Neural progenitor cell (in vitro differentiated cells): Measurements from ENCODE around the gene SUMO1. TPM values are rescaled to one million over a fixed set of nuclear protein-coding genes. Genes with fewer than 3 reads are reported as not detected.
"Not testable (repeated sequence)": the region's sequence is repeated elsewhere in the genome, so short reads cannot be mapped to it uniquely, and the experiment has no call there.

Experiments
- DNase-seq: peaks from one replicate; pipeline ENCODE4 v3.0.0-alpha.2; 2016; ENCODE audit warnings: low spot score
- H2AFZ ChIP-seq: fragments of 200-600 bp; sonication (generic); replicated peaks from 2 replicates; pipeline ENCODE4 v1.6.1; 2016; ENCODE audit warnings: antibody characterized with exemption
- H3F3A ChIP-seq: fragments of 200-600 bp; sonication (generic); 2 replicates; pipeline ENCODE4 v1.6.1; 2016; ENCODE audit warnings: antibody characterized with exemption, low read depth
- H3K27ac ChIP-seq: fragments of 200-600 bp; sonication (generic); 2 replicates; pipeline ENCODE4 v1.5.1; 2016; ENCODE audit warnings: mild to moderate bottlenecking
- H3K27me3 ChIP-seq: fragments of 200-600 bp; sonication (generic); 2 replicates; pipeline ENCODE4 v1.6.1; 2016; ENCODE audit warnings: mild to moderate bottlenecking, moderate library complexity
- H3K36me3 ChIP-seq: fragments of 200-600 bp; sonication (generic); 2 replicates; pipeline ENCODE4 v1.5.1; 2016
- H3K4me1 ChIP-seq: fragments of 200-600 bp; sonication (generic); 2 replicates; pipeline ENCODE4 v1.6.1; 2016; ENCODE audit warnings: mixed run types
- H3K4me2 ChIP-seq: fragments of 200-600 bp; sonication (generic); 2 replicates; pipeline ENCODE4 v1.6.1; 2016
- H3K4me3 ChIP-seq: fragments of 200-600 bp; sonication (generic); 2 replicates; pipeline ENCODE4 v1.5.1; 2016
- H3K79me2 ChIP-seq: fragments of 200-600 bp; sonication (generic); 2 replicates; pipeline ENCODE4 v1.6.1; 2016; ENCODE audit warnings: low read depth
- H3K9ac ChIP-seq: fragments of 200-600 bp; sonication (generic); 2 replicates; pipeline ENCODE4 v1.6.1; 2016
- H3K9me3 ChIP-seq: fragments of 200-600 bp; sonication (generic); 2 replicates; pipeline ENCODE4 v1.5.1; 2016; ENCODE audit warnings: low read depth
- H4K20me1 ChIP-seq: fragments of 200-600 bp; sonication (generic); 2 replicates; pipeline ENCODE4 v1.6.1; 2016; ENCODE audit warnings: low read depth
- H3K27ac Mint-ChIP-seq: 3 replicates; pipeline ENCODE4 v1.8.0; 2021; ENCODE audit warnings: mixed read lengths
- H3K27me3 Mint-ChIP-seq: 2 replicates; pipeline ENCODE4 v1.8.0; 2022; ENCODE audit warnings: low read depth, mild to moderate bottlenecking, inconsistent platforms, moderate library complexity, mixed read lengths; ENCODE audit not compliant: insufficient read depth
- H3K36me3 Mint-ChIP-seq: 3 replicates; pipeline ENCODE4 v1.8.0; 2021; ENCODE audit warnings: mixed read lengths
- H3K4me1 Mint-ChIP-seq: 3 replicates; pipeline ENCODE4 v1.8.0; 2021; ENCODE audit warnings: mixed read lengths
- H3K4me3 Mint-ChIP-seq: 3 replicates; pipeline ENCODE4 v1.8.0; 2021; ENCODE audit warnings: mild to moderate bottlenecking, moderate library complexity, mixed read lengths
- H3K9me3 Mint-ChIP-seq: 3 replicates; pipeline ENCODE4 v1.8.0; 2020; ENCODE audit warnings: mixed read lengths
- EZH2 ChIP-seq: fragments of 200-600 bp; sonication (generic); IDR thresholded peaks from 2 replicates; pipeline ENCODE4 v1.6.1; 2017; ENCODE audit warnings: antibody characterized with exemption, mild to moderate bottlenecking, moderate library complexity
- EZH2phosphoT487 ChIP-seq: fragments of 200-600 bp; sonication (generic); IDR thresholded peaks from 2 replicates; pipeline ENCODE4 v1.6.1; 2017; ENCODE audit warnings: antibody characterized with exemption
- total RNA-seq: library from RNA; depleted of rRNA; stranded (reverse); fragments of >200 nt; gene quantifications from 2 replicates; pipeline ENCODE4 v1.2.3, GENCODE V29; 2015; ENCODE audit warnings: low replicate concordance
- TF ChIP-seq, protein P1 (sequence below): fragments of 200-600 bp; sonication (generic); IDR thresholded peaks from 2 replicates; pipeline ENCODE4 v1.5.1; 2017; ENCODE audit warnings: antibody characterized with exemption, mild to moderate bottlenecking

The SUMO1 gene
- total RNA-seq, 1 donor from 2014 or later = 409 TPM

DNA sequence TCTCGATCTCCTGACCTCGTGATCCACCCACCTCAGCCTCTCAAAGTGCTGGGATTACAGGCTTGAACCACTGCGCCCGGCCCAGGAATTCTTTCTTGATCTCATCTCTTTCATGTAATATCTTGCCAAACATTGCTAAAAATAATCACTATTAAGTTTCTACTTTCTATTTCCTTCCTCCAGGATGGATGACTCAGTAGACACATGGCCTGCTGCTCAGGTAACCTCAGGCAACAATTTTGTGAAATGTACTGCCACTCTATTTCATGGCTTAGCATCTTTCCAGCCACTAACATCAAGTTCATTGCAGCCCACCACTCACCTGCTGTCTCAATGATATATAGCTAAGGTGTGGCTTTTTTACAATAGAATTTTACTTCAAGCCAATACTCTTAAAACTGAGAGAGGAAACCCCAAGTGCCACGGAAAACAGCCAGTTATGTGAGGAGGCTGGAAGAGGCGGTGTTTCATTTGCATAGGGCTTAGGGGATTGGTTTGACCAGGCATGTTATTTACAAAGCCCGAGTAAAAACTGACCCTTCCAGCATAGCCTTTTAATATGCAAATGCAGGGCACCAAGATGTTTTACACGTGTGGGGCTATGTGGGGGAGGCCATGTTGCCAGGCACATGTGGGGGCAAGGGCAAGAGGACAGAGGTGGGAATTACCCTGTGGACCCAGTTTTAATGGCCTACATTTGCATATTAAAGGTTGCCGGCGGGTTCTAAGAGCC lies 11.3 kb upstream of the SUMO1 start:
- Histone ChIP-seq H4K20me1 (no peaks in the 10 kb centered on the region), H3K4me1 (no peaks in the 10 kb centered on the region), H3K9me3 (no peaks in the 10 kb centered on the region), H3K27ac (no peak overlapping the region), H3K4me2 (peak overlapping the region; percentile 67), H2AFZ (peak overlapping the region; percentile 79), H3K4me3 (peak overlapping the region; percentile 34), H3K27me3 (no peaks in the 10 kb centered on the region), H3K36me3 (no peaks in the 10 kb centered on the region), H3K9ac (no peak overlapping the region), H3F3A (peaks cover 5% of the 10 kb centered on the region), H3K79me2 (no peaks in the 10 kb centered on the region)
- Mint-ChIP-seq H3K4me3 (no peak overlapping the region), H3K4me1 (no peaks in the 10 kb centered on the region), H3K36me3 (no peaks in the 10 kb centered on the region), H3K9me3 (peaks cover 6% of the 10 kb centered on the region), H3K27me3 (peaks cover 5% of the 10 kb centered on the region), H3K27ac (no peak overlapping the region)
- DNase-seq = peak; percentile 24
- TF ChIP-seq, protein P1, sequence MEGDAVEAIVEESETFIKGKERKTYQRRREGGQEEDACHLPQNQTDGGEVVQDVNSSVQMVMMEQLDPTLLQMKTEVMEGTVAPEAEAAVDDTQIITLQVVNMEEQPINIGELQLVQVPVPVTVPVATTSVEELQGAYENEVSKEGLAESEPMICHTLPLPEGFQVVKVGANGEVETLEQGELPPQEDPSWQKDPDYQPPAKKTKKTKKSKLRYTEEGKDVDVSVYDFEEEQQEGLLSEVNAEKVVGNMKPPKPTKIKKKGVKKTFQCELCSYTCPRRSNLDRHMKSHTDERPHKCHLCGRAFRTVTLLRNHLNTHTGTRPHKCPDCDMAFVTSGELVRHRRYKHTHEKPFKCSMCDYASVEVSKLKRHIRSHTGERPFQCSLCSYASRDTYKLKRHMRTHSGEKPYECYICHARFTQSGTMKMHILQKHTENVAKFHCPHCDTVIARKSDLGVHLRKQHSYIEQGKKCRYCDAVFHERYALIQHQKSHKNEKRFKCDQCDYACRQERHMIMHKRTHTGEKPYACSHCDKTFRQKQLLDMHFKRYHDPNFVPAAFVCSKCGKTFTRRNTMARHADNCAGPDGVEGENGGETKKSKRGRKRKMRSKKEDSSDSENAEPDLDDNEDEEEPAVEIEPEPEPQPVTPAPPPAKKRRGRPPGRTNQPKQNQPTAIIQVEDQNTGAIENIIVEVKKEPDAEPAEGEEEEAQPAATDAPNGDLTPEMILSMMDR = no peak
- TF ChIP-seq EZH2 (no peak), EZH2phosphoT487 (no peak)

DNA sequence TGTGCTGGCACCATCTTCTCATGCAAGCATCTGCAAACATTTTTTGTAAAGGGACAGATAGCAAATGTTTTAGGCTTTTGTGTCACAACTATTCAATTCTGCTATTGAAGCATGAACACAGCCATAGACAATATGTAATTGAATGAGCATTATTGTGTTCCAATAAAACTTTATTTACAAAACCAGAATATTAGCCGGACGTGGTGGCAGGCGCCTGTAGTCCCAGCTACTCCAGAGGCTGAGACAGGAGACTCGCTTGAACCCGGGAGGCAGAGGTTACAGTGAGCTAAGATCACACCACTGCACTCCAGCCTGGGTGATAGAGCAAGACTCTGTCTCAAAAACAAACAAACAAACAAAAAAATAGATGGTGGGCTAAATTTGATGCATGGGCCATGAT lies 9.3 kb upstream of the SUMO1 start:
- not testable (repeated sequence) for H3K4me2 ChIP-seq, H3K9me3 Mint-ChIP-seq, H3K4me1 Mint-ChIP-seq, H3K36me3 ChIP-seq, H3K4me3 ChIP-seq, H3K79me2 ChIP-seq, H3K27ac ChIP-seq, H3K27me3 ChIP-seq, H4K20me1 ChIP-seq, H3K27ac Mint-ChIP-seq, H2AFZ ChIP-seq, DNase-seq, H3K4me1 ChIP-seq, H3F3A ChIP-seq, H3K27me3 Mint-ChIP-seq, H3K36me3 Mint-ChIP-seq, H3K9me3 ChIP-seq, H3K9ac ChIP-seq, H3K4me3 Mint-ChIP-seq

DNA sequence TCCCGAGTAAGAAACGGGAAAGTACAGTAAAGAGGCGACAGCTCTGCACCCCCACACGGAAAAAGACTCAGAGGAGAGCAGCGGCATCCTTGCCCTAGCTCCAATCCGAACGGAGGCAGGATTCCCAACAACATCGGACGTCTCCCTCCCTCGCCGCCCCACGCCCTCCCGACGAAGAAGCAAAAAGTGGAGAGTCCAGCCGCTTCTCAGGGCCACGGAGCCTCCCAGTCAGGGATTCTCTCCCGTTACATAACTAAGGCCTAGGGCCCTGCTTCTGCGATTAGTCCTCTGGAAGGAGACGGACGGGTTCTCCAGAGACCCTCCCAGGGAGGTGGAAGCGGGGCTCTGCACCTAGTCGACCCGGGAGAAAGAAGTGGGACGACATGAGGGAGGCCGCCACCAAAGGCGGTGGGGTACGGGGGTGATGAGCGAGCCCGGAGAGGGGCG lies 587 bp downstream of the SUMO1 start:
- peaks cover 56% of the 10 kb centered on the region for H3K79me2 ChIP-seq
- DNase-seq = peak; percentile 64

DNA sequence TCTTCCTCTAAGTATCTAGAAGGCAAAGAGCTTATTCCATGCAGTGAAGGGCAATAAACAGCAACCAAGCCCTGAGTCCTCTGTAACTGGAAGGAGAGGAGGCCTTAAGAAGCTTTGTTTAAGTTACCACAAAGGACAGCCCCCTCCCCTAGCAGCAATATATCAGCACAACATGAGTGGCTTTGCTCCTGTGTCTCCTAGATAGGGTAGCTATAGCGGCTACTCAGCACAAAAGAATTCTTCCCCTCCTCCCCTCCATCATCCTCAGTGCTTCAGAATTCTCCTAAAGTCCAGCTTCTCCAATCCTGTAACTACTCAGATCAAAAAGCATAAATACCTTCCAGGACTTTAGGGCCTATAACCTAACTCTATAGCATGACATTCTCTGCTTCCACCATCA lies 16.5 kb downstream of the SUMO1 start:
- peaks cover 88% of the 10 kb centered on the region for H4K20me1 ChIP-seq
- H3K4me3 ChIP-seq = peak overlapping the region; percentile 0
- no peaks in the 10 kb centered on the region for H3K9me3 ChIP-seq
- peak overlapping the region; percentile 85 for H3K27ac ChIP-seq
- peaks cover 9% of the 10 kb centered on the region for H3K4me1 ChIP-seq
- H3K27me3 Mint-ChIP-seq = no peaks in the 10 kb centered on the region
- H2AFZ ChIP-seq = no peak overlapping the region
- no peak overlapping the region for H3K4me3 Mint-ChIP-seq
- TF ChIP-seq, protein P1 = no peak
- TF ChIP-seq EZH2phosphoT487 = no peak
- no peak for TF ChIP-seq EZH2
- H3K27me3 ChIP-seq = no peaks in the 10 kb centered on the region
- no peaks in the 10 kb centered on the region for H3K9me3 Mint-ChIP-seq
- H3F3A ChIP-seq = peaks cover 17% of the 10 kb centered on the region
- peak; percentile 48 for DNase-seq
- no peak overlapping the region for H3K9ac ChIP-seq
- H3K36me3 ChIP-seq = peaks cover 14% of the 10 kb centered on the region
- H3K27ac Mint-ChIP-seq = no peak overlapping the region
- H3K36me3 Mint-ChIP-seq = peaks cover 42% of the 10 kb centered on the region
- peaks cover 4% of the 10 kb centered on the region for H3K4me1 Mint-ChIP-seq
- peak overlapping the region; percentile 45 for H3K4me2 ChIP-seq
- peaks cover 100% of the 10 kb centered on the region for H3K79me2 ChIP-seq

More for the DNA sequence above, 587 bp downstream of the SUMO1 start:
- H3K9ac ChIP-seq = peak overlapping the region; percentile 87
- H3K9me3 ChIP-seq = no peaks in the 10 kb centered on the region
- TF ChIP-seq EZH2phosphoT487 (no peak), EZH2 (peak; percentile 8)
- peak overlapping the region; percentile 94 for H3K27ac ChIP-seq
- Mint-ChIP-seq H3K4me3 (peak overlapping the region; percentile 99), H3K27me3 (peaks cover 6% of the 10 kb centered on the region), H3K27ac (peak overlapping the region; percentile 96), H3K9me3 (peaks cover 6% of the 10 kb centered on the region), H3K4me1 (peaks cover 15% of the 10 kb centered on the region), H3K36me3 (peaks cover 4% of the 10 kb centered on the region)
- H3K36me3 ChIP-seq = no peaks in the 10 kb centered on the region
- H3K4me1 ChIP-seq = peaks cover 8% of the 10 kb centered on the region
- H3K4me2 ChIP-seq = peak overlapping the region; percentile 93
- H4K20me1 ChIP-seq = peaks cover 52% of the 10 kb centered on the region
- H3K4me3 ChIP-seq = peak overlapping the region; percentile 84
- H3K27me3 ChIP-seq = no peaks in the 10 kb centered on the region
- H2AFZ ChIP-seq = peak overlapping the region; percentile 84
- peaks cover 26% of the 10 kb centered on the region for H3F3A ChIP-seq
